SU-DHL-6 (cell line): ENCODE data around the gene FOXP4.

Experiments used
- H2AFZ ChIP-seq: fragments of 200-600 bp; sonication (generic); 2 replicates; pipeline ENCODE4 v1.6.1; 2014; ENCODE audit warnings: low read depth, mild to moderate bottlenecking, moderate library complexity, mixed read lengths, antibody characterized with exemption, low read length; ENCODE audit not compliant: severe bottlenecking
- H3F3A ChIP-seq: fragments of 200-600 bp; shearing (Covaris generic); 2 replicates; pipeline ENCODE4 v1.6.0; 2016; ENCODE audit warnings: antibody characterized with exemption, mild to moderate bottlenecking; ENCODE audit not compliant: insufficient read depth
- H3K27ac ChIP-seq: fragments of 200-600 bp; sonication (generic); 2 replicates; pipeline ENCODE4 v1.5.1; 2016; ENCODE audit warnings: low read depth, mild to moderate bottlenecking, low read length, moderate library complexity, mixed read lengths
- H3K27me3 ChIP-seq: fragments of 200-600 bp; sonication (generic), shearing (Covaris generic); 2 replicates; pipeline ENCODE4 v1.6.0; 2014; ENCODE audit warnings: mild to moderate bottlenecking, low read length
- H3K36me3 ChIP-seq: fragments of 200-600 bp; sonication (generic); 2 replicates; pipeline ENCODE4 v1.6.1; 2014; ENCODE audit warnings: mild to moderate bottlenecking, low read length, mixed read lengths
- H3K4me2 ChIP-seq: fragments of 300-600, 200-600 bp; shearing (Covaris generic), sonication (generic); 2 replicates; pipeline ENCODE4 v1.6.0; 2014; ENCODE audit warnings: low read length, low read depth, mild to moderate bottlenecking; ENCODE audit not compliant: poor library complexity, severe bottlenecking
- H3K4me3 ChIP-seq: fragments of 200-600 bp; sonication (generic); 2 replicates; pipeline ENCODE4 v1.5.1; 2014; ENCODE audit warnings: antibody characterized with exemption, low read length, mild to moderate bottlenecking, mixed read lengths; ENCODE audit not compliant: insufficient read depth, poor library complexity, severe bottlenecking
- H3K79me2 ChIP-seq: fragments of 200-600 bp; sonication (generic); 2 replicates; pipeline ENCODE4 v1.6.1; 2014; ENCODE audit warnings: mild to moderate bottlenecking, low read length, moderate library complexity; ENCODE audit not compliant: insufficient read depth
- H3K9ac ChIP-seq: fragments of 200-600 bp; sonication (generic); 2 replicates; pipeline ENCODE4 v1.7.0; 2014; ENCODE audit warnings: mild to moderate bottlenecking, low read length
- H3K9me2 ChIP-seq: fragments of 200-600 bp; sonication (generic); replicated peaks from 2 replicates; pipeline ENCODE4 v1.6.1; 2014; ENCODE audit warnings: low read length; ENCODE audit not compliant: insufficient read depth
- H3K9me3 ChIP-seq: fragments of 200-600 bp; sonication (generic); 2 replicates; pipeline ENCODE4 v1.6.1; 2014; ENCODE audit warnings: low read length, mixed read lengths; ENCODE audit not compliant: insufficient read depth
- H4K20me1 ChIP-seq: fragments of 200-600 bp; sonication (generic); 2 replicates; pipeline ENCODE4 v1.6.1; 2014; ENCODE audit warnings: low read depth, mild to moderate bottlenecking, antibody characterized with exemption, low read length, moderate library complexity, mixed read lengths
- CTCF ChIP-seq: fragments of 200-600 bp; sonication (generic); IDR thresholded peaks from one replicate; pipeline ENCODE4 v1.5.1; 2017; ENCODE audit warnings: antibody characterized with exemption, mild to moderate bottlenecking, low read length, moderate library complexity; ENCODE audit not compliant: insufficient read depth, poor library complexity, severe bottlenecking
- EZH2phosphoT487 ChIP-seq: fragments of 200-600 bp; sonication (generic), shearing (Covaris generic); conservative IDR thresholded peaks from 2 replicates; pipeline ENCODE4 v1.6.1; 2018; ENCODE audit warnings: mild to moderate bottlenecking, antibody characterized with exemption, low read length, moderate library complexity, mixed read lengths

The FOXP4 gene

GRCh38 chr6:41546866-41547798, 951 bp downstream of the FOXP4 start:
- TF ChIP-seq EZH2phosphoT487, result no peak
- TF ChIP-seq CTCF, result no peak
- peak overlapping the region; percentile 61 for H3K9ac ChIP-seq
- no peaks in the 10 kb centered on the region for H3K9me2 ChIP-seq
- H3K4me2 ChIP-seq, result peak overlapping the region; percentile 82
- no peaks in the 10 kb centered on the region for H3F3A ChIP-seq
- H3K4me3 ChIP-seq, result peak overlapping the region; percentile 61
- no peaks in the 10 kb centered on the region for H3K36me3 ChIP-seq
- peaks cover 14% of the 10 kb centered on the region; the same call in 1 of the 2 replicates for H3K79me2 ChIP-seq
- no peaks in the 10 kb centered on the region; the same call in 1 of the 2 replicates for H4K20me1 ChIP-seq
- no peaks in the 10 kb centered on the region for H3K27me3 ChIP-seq
- no peak overlapping the region for H2AFZ ChIP-seq
- no peaks in the 10 kb centered on the region for H3K9me3 ChIP-seq
- H3K27ac ChIP-seq, result no peak overlapping the region

DNA sequence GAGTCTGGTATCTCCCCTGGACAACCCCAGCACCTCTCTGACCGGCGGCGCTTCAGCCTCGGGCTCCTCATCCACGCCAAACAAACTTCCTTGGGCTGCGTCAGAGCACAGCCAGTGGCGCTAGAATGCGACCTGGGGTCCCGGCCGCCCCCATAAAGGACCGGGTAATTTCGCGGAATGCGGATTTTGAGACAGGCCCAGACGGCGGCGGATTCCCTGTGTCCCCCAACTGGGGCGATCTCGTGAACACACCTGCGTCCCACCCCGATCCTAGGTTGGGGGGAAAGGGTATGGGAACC, 1.6 kb downstream of the FOXP4 start:
- no peak for TF ChIP-seq CTCF
- TF ChIP-seq EZH2phosphoT487, result no peak
- Histone ChIP-seq H3K4me2 (peak overlapping the region; percentile 82), H3K9me3 (no peaks in the 10 kb centered on the region), H3K27ac (no peak overlapping the region), H3K9ac (peak overlapping the region; percentile 61), H3K79me2 (peaks cover 14% of the 10 kb centered on the region; the same call in 1 of the 2 replicates), H3F3A (no peaks in the 10 kb centered on the region), H3K36me3 (no peaks in the 10 kb centered on the region), H3K9me2 (no peaks in the 10 kb centered on the region), H2AFZ (no peak overlapping the region), H3K27me3 (no peaks in the 10 kb centered on the region), H4K20me1 (no peaks in the 10 kb centered on the region; the same call in 1 of the 2 replicates), H3K4me3 (peak overlapping the region; percentile 61)

DNA sequence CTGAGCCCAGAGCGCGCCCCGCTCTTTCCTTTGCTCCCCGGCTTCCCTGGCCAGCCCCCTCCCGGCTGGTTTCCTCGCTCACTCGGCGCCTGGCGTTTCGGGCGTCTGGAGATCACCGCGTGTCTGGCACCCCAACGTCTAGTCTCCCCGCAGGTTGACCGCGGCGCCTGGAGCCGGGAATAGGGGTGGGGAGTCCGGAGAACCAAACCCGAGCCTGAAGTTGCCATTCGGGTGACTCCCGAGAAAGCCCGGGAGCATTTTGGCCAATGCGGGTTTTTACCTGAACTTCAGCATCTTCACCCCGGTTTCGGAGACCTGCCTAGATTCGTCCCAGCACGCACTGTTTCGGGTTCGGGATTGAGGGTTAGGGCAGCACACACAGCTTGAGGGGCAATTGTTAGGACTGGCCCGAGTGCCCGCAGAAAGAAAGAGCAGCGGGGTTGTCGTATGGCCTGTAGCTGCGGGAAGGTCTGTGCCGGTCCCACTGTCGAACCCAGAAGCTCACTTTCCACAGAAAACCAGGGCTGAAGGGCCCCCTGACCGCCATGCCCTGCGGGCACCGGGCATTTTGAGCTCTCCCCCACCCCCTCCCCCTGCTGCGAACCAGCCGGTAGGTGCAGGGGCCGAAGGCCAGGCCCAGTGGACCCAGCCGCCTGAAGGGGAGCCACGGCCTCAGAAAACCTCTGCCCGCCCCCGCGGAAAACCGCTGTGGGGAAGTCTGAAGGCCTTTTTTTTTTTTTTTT, 2.1 kb downstream of the FOXP4 start:
- H3K4me3 ChIP-seq, result no peak overlapping the region
- H3K4me2 ChIP-seq, result peak overlapping the region; percentile 82
- no peaks in the 10 kb centered on the region for H3K27me3 ChIP-seq
- H3K79me2 ChIP-seq, result peaks cover 14% of the 10 kb centered on the region; the same call in 1 of the 2 replicates
- H3K9me3 ChIP-seq, result no peaks in the 10 kb centered on the region
- no peaks in the 10 kb centered on the region for H3K9me2 ChIP-seq
- TF ChIP-seq EZH2phosphoT487, result no peak
- no peak for TF ChIP-seq CTCF
- H2AFZ ChIP-seq, result no peak overlapping the region
- H3K9ac ChIP-seq, result no peak overlapping the region
- H3K36me3 ChIP-seq, result no peaks in the 10 kb centered on the region
- no peaks in the 10 kb centered on the region for H3F3A ChIP-seq
- no peak overlapping the region for H3K27ac ChIP-seq
- H4K20me1 ChIP-seq, result no peaks in the 10 kb centered on the region; the same call in 1 of the 2 replicates
